GM12873 (cell line): ENCODE results near the gene ERBB3.

ENCODE experiments used
- CTCF ChIP-seq: IDR thresholded peaks from 2 replicates; pipeline ENCODE4 v1.5.1; 2012; ENCODE audit warnings: low read depth, mild to moderate bottlenecking, moderate library complexity, low read length, control low read depth; ENCODE audit not compliant: insufficient read depth; ENCODE audit errors: missing control alignments

Gene ERBB3

DNA sequence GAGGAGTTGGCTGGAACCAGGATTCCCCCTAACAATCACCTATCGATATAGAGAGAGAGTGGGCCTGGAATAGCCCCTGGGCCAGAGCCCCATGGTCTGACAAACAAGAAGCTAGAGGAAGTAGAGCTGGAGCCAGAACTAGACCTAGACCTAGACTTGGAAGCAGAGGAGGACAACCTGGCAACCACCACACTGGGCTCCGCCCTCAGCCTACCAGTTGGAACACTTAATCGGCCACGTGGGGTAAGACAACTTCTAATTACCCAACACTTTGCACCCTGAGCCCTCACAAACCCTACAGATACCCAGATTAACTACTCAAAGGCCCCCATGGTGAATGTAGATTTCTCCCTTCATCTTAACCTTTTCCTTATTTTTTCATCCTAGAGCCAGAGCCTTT, 19.8 kb downstream of the ERBB3 start:
- no peak for TF ChIP-seq CTCF

- TF ChIP-seq CTCF: no peak
Observed at GRCh38 chr12:56101045-56101444, 21.1 kb downstream of the ERBB3 start.

GRCh38 chr12:56102683-56103065, 22.7 kb downstream of the ERBB3 start:
- TF ChIP-seq CTCF: no peak

GRCh38 chr12:56103066-56103711, 23.2 kb downstream of the ERBB3 start:
- TF ChIP-seq CTCF: no peak

- TF ChIP-seq CTCF: no peak
Observed at GRCh38 chr12:56103823-56104108, 23.8 kb downstream of the ERBB3 start.

- TF ChIP-seq CTCF: no peak
Observed at GRCh38 chr12:56104109-56104814, 24.3 kb downstream of the ERBB3 start, which contains the start of gene PA2G4. TSS of gene PA2G4 (plus strand) at chr12:56104559. CDS start at chr12:56104738, 179 bp downstream.

DNA sequence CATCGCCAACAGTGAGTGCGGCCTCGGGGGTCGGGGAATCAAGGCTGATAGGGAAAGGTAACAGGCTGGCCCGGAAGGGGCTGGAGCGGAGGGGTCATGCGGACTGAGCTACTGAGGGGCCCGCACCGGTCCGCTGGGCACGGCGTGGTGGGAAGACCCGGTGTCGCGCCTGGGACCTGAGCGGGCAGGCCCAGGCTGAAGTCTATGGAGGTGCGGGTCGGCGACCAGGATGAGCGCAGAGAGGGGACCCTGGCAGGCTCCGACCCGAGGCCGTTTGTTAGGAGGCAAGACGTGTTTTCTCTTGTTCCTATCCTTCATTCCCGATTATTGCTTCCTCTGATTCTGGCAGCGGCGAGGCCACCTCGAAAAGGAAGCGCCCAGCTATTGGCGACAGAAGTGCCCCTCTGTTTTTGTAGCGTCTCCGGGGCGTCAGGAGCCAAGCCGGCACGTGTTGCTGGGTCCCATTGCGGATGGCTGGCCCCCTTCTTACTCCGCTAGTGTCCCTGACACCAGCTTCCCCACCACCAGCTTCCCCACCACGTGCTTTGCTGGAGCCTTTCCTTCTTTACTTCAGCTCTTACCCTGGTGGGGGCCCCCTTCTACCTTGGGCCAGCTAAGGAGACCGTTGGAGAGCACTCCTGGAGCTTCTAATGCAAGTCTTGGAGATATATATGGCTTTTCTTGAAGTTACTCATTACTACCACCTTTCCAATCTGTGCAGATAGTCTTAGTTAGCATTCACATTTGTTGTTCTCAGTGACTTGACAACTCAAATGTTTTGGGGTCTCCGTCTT, 25.0 kb downstream of the ERBB3 start:
- TF ChIP-seq CTCF: peak; percentile 5
